HT-29 (cell line): Measurements from ENCODE around the gene DCK. TPM values are rescaled to one million over a fixed set of nuclear protein-coding genes. Genes with fewer than 3 reads are reported as not detected.

Experiments used
- DNase-seq: peaks from one replicate; pipeline ENCODE4 v3.0.0-alpha.2; 2015; ENCODE audit warnings: low spot score
- total RNA-seq: library from RNA; depleted of rRNA; stranded (reverse); fragments of >200 nt; shearing (Covaris generic); gene quantifications from 2 replicates; pipeline ENCODE4 v1.2.3, GENCODE V29; 2014; rRNA removed

Gene DCK
- total RNA-seq, 1 experiment from 2014 or later = 12.0 TPM

DNA sequence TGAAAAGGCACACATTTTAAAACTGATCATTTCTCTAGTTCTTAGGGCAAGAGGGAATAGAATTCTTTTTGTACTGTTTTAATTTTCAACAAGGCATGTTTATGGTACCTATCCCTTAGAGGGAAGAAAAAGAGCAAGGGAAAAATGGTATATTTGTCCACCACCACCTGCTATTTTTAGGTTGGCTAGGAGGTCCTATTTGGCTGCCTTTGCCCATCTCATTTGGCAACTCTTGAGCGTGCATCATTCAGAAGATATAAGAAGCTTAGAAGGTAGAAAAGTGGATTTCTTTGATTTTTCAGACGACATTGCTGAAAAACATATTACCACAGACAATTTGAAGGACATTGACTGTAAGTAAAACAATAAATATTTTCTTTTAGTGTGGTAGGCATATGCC, 69.0 kb downstream of the DCK start:
- no peak for DNase-seq

DNA sequence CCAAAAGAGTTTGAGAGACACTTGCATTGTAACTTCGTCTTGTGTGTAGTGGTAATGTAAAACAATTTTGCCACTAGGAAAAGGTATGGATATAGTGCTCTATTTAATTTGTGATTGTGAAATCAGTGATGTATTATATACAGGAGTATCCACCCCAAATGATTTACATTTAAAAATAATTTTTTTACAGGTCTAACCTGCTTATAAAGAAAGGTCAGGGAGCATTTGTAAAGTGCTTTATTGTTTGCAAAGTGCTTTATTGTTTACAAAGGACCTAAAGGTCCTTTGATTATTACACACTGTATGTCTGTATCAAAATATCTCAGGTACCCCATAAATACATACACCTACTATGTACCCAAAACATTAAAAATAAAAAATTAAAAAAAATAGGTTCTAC, 70.3 kb downstream of the DCK start:
- no peak for DNase-seq

DNA sequence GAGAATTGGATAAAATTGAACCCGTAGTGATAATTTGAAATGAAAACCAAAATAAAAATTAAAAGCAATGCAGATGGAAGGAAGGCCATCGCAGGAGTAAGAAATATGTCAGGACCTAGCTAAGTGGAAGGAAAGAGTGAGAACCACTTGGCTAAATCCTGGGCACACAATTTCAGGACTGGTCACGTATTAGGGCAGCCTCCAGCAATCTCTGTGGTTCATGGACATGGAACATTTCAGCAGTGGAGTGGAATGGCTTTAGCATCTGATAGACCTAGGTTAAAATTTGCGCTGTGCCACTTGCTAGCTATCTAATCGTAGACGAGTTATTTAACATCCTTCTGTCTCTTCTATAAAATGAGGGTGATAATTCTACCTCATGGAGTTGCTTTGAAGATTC, 71.1 kb downstream of the DCK start:
- no peak for DNase-seq

DNA sequence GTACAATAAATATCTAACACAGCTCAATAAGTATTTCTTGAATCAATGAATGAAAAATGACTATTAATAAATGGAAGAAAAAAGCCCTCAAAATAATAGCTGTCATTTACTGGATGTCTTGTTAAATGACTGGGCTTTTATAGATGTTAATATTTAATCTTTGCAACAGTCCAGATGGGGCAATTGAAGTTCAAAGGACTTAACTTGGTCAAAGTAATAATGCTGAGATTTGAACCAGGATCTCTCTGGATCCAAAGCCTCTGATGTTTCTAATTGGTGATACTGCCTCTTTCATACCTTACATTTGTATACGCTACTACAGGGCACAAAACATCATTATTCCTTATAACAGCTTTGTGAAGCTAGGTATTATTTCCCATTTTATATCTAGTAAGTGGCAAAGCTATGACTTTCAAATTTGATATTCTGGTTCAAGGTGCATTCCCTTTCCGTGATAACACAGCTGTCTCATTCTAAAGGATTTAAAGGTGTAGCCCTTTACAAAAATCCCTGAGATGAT, 72.6 kb downstream of the DCK start:
- DNase-seq = peak; percentile 25

DNA sequence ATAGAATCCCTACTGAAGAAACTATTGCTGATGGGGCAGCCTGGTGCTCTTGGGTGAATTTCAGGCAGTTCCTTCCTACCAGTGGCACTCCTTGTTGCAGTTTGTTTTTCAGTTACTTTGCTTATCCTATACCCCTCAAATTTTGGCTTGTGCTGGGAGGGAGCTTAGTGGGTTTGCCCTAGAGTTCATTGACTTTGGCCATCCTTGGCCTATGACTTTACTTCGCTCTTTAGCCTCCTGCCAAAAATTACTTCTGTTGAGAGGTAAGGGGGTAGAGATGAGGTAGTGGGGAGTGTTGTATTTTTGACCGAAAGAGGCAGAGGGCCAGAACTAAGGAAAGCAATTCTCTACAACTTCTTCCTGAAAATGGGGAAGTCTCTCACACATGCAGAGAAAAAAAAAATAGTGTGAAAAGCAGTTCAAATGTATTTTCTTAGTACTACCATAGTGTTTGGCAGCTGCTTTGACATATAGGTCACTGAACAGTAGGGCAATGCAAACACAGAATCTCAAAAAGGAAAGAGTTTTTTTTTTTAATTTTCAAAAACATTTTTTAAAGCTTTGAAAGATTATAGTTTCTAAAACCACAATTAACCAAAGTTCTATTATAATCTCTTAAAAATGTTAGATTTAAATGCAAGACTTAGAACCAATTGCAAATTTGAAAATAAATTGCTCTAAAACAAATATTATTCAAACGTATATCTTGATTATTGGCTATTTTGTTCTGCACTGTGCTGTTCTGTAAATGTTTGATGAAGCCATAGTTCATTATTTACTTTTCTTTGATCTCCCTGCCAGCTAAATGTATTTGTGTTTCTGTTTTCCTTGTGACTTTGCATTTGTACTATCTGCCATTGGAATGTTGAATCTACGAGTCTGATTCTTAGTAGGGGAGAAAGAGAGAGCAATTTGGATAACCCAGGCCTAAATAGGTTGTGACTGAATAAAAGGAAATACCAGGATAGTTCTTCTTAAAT, 73.6 kb downstream of the DCK start:
- peak; percentile 50 for DNase-seq

DNA sequence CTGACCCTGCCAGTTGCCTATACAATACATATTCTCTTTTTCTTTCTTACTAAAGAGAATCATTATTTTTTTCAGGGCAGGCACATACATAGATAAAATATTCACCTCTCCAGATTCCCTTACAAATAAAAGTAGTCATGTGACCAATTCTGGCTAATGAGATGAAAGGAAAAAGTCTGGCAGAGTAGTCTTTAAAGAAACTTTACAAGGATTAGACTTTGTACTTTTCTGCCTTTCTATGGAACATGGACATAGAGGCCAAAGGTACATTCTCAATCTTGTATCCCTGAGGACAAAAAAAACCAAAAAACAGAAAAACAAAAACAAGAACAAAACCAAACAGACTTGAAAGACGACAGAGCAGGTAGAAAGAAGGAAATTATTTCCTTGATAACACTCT, 75.6 kb downstream of the DCK start:
- peak; percentile 46 for DNase-seq

DNA sequence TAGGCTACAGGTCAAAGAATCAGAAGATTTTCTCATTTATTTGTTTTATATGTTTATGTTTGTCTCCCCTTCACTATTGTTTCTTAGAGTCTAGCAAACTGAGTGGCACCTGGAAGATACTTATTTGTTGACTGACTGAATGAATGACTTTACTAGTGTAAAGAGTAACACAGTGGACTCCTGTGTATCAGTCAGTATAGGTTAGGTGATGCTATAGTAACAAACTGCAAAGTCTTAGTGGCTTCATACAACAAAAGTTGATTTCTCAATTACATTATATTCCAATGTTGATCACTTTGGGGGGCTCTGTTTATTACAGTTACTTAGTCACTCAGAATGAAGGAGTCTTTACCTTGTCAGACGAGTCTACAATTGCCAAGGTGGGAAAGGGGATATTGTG, 76.6 kb downstream of the DCK start:
- no peak for DNase-seq

DNA sequence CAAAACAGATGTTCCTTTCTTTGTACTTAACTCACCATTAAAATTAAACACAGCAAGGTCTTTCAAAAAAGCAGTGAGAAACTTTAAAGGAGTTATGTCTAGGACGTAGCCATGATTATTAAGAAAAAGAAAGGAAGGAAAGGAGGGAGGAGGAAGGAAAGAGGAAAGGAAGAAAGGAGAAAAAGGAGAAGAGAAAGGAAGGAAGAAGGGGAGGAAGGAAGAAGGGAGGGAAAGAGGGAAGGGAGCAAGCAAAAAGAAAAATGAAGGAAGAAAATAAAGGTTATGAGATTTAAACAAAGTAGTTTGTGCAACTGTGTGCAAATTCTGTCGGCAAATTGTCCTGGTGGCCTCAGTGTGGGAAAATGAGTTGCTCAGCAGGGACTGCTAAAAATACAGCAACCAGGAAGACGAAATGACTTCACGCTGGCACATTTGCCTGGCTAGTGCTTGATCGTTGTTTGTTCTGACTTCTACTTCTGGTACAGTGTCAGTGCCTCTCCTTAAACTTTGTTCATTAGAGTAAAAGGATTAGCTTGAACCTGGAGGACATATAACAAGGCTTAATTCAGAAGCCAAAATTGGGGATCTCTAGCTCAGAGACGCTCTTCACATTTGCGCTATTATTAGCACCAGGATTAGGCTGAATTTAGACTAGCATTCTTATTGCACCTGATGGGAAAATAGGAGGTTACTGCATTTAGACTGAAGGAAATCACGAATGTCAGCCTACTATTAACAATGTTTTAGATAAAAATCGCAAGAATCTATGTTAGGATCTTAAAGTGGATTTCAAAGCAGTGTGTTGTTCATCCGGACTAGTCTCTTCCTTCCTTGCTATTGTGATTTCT, 81.2 kb downstream of the DCK start:
- DNase-seq = no peak

Other genes starting within 250 kb of the DCK start
- 40.7 and 48.3 TPM in 2 replicates for gene GRSF1, start 153.8 kb upstream of the DCK start, total RNA-seq
- 1.2 and 3.8 TPM in 2 replicates for gene MOB1B, start 91.3 kb upstream of the DCK start, total RNA-seq